HG03565 (cell line): ENCODE measurements around the gene ZNF629.

ENCODE experiments used
- ATAC-seq: cut with Tn5 transposase; IDR thresholded peaks from one replicate; pipeline ENCODE4 v1.9.1; 2021; ENCODE audit warnings: mild to moderate bottlenecking, moderate library complexity; ENCODE audit not compliant: unreplicated experiment

Gene ZNF629

GRCh38 chr16:30786115-30786935 lies 680 bp downstream of the ZNF629 start:
- no peak for ATAC-seq

- ATAC-seq, result no peak
These were observed 1.6 kb downstream of the ZNF629 start for GRCh38 chr16:30785126-30786106.

DNA sequence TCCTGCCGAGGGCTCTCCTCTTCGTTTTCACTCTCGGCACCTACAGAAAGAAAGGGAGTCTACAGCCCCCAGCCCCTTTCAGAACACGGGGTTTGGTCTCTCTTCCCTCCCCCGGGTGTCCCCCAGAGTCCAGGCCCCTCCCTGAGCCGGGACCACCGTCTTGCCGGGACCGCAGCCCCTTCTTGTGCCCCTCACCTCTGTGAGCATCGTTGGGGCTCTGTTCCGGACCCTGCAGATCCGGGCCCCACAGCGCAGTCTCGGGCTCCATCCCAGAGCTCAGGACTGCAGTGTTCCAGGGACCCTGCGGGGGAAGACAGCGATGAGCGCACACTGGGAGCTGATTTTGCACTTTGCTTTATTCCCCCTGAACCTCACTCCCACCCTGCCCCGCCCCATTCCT lies 2.8 kb downstream of the ZNF629 start:
- no peak for ATAC-seq

- no peak for ATAC-seq
These were observed 3.5 kb downstream of the ZNF629 start for GRCh38 chr16:30783280-30784109.

DNA sequence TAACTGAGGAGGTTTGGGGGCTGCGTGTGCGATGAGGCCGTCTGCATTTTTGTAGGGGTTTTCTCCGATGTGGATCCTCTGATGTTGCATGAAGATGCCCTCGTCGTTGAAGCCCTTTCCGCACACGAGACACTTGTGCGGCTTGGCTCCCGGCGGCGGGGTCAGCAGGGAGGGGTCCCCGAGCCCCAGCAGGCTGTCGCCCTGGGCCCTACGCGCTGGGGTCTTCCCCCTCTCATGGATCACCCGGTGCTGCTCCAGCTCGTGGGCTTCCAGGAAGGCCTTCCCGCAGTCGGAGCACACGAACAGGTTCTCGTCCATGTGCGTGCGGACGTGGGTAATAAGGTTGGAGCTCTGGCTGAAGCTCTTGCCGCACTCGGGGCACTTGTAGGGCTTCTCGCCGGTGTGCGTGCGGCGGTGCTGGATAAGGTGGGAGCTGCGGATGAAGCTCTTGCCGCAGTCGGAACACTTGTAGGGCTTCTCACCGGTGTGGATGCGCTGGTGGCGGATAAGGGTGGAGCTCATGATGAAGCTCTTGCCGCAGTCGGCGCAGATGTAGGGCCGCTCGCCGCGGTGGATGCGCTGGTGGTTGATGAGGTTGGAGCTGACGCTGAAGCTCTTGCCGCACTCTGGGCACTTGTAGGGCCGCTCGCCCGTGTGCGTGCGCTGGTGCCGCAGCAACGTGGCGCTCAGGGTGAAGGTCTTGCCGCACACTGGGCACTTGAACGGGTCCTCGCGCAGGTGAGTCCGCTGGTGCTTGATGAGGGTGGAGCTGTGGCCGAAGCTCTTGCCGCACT lies 4.3 kb downstream of the ZNF629 start:
- no peak for ATAC-seq

- ATAC-seq, result no peak
These were observed 6.5 kb downstream of the ZNF629 start for GRCh38 chr16:30780549-30780948.

GRCh38 chr16:30780021-30780420 lies 7.0 kb downstream of the ZNF629 start:
- no peak for ATAC-seq

DNA sequence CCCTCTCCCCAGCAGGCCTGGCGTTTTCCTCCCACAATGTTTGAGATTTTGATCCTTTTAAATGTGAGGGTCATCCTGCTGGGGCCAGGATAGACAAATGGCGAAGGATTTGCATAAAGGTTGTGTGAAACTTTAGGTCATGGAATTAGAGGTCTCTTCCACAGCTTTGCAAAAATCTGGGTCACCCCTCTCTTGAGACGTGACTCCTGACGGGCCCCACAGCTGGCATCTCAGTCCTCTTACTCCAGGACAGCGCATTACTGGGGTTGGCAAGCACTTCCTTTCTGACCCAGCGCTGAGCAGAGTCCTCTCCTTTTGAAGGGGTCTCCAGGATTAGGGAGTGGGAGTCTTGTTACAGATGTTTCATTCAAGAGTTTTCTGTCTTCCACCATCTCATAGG lies 7.4 kb downstream of the ZNF629 start:
- no peak for ATAC-seq

GRCh38 chr16:30778549-30779244 lies 8.3 kb downstream of the ZNF629 start:
- no peak for ATAC-seq

DNA sequence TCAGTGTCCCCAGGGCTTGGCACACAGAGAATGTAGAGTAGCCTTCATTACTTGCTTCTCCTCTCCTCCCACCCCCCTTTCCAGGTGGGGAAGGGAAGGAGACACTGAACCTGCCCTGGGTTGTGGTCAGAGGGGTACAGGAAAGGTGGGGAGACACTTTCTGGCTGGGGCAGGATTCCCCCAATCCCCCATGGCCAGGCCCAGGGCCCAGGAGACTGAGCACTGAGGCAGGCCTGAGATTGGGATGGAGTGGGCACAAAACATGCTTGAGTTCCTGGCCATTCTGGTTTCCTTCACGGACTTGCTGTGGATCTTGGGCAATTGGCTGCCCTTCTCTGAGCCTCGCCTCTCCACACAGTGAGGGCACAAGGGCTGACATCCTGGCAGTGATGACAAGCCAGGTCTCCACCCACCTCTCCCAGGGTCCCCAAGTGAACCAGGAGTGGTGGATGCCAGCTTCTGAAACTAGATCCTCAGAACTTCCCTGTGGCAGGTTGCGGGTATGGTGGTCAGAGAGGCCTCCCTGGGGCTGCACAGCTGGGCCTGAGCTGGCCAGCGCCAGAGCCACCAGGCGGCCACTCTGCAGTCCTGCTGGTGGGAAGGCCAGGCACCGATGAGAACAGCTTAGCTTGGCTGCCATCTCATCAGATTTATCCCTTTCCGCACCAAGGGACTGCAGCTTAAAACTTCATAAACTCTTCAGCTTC lies 9.3 kb downstream of the ZNF629 start:
- ATAC-seq, result no peak

DNA sequence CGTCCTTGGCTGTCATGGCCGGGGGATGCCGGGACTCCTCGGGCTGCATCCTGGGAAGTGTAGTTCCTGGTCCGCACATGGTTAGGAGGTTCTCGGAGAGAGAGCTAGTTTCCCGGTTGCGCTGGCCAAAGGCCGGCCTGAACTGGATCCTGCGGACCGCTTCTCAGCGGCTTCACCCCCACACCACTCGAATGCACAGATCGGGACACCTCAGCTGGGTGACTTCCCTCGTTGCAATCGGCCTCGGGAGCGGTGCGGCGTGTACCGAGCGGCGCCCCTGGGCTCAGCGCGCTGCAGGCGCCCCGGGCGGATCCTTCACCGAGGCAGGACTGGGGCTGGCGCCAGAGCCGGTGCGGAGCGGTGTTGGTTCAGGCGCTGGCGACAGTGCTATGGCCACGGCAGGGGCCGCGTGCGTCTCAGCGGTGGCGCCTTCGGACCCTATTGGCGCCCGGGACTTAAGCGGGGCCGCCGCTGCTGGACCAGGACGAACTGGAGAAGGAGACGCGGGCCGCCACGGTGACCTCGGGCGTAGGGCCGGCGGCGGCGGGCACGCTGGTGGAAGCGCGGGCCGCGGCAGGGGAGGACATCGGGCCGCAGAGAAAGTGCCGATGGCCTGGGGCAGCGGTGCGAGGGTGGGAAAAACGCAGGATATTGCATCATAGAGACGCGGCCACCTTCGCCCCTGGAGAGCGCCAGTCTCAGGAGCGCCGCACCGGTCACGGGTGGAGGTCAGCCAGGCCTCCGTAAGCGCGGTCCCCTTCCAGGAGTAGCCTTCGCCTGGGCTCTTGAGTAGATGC lies 11.4 kb downstream of the ZNF629 start:
- ATAC-seq, result no peak

DNA sequence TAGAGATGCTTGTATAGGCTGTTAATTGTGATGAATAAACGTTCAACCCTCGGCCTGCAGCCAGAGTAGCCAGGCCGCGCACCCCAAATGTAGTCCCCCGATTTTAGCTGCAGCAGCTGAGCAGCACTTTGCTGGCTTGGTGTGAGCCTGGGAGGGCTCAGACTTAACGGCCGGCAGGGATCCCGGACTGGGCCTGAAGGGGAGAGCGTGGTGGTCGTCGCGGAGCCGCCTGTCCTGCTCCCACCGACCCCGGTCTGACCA lies 11.9 kb downstream of the ZNF629 start:
- ATAC-seq, result no peak

DNA sequence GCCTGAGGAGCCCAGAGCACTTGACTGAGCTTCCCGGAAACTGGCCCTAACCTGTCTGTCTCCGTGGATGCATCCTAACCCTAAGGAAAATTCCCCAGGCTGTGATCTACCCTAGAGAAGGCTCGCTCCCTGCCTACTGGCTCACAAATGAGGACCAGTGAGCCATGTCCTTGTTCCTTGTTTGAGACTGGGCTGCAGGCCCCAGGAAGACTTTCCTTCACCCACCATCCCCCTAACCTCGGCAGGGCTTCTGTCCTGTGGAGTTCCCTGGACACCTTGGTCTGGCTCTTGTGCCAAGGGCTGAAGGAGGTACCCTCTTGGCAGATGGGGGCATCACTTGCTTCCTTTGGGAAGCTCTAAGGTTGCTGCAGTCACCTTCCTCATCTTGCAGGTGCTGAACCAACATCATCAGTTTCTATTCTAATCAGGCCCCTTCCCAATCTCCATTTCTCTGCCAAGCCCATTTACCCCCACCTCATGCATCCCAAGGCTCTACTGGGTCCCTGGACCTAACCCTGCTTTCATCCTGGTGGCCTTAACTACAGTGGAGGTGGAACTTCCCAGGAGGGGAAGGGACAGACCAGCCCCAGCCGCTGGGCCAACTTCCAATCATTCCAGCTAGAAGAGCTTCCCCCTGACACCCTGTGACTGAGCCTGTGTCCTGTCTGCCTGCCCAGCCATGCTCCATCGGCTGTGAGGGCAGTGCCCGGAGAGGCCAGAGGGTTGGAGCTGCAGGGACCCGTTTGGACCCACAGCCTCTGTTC lies 12.5 kb downstream of the ZNF629 start:
- no peak for ATAC-seq

GRCh38 chr16:30773826-30774225 lies 13.2 kb downstream of the ZNF629 start:
- no peak for ATAC-seq

- no peak for ATAC-seq
These were observed 15.3 kb downstream of the ZNF629 start for GRCh38 chr16:30771726-30772125.

DNA sequence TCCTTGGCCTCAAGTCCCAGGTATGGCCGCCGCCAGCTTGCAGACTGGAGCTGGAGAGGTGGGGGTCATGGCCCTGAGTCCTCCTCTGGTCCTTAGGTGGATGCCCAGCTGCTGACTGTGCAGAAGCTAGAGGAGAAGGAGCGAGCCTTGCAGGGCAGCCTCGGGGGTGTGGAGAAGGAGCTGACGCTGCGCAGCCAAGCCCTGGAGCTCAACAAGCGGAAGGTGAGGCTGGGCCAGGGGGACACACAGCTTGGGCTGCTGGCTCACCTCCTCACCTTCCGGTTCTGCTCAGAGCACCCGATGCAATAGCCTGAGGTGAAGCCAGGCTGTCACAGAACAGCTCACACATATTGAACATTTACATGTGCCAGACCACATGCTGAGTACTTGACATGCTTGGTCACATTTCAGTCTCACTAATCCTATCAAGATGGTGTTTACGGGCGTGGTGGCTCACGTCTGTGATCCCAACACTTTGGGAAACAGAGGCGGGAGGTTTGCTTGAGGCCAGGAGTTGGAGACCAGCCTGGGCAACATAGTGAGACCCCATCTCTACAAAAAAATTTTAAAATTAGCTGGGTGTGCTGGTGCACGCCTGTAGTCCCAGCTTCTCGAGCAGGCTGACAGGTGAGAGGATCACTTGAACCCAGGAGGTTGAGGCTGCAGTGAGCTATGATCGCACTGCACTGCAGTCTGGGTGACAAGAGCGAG lies 17.5 kb downstream of the ZNF629 start:
- no peak for ATAC-seq

DNA sequence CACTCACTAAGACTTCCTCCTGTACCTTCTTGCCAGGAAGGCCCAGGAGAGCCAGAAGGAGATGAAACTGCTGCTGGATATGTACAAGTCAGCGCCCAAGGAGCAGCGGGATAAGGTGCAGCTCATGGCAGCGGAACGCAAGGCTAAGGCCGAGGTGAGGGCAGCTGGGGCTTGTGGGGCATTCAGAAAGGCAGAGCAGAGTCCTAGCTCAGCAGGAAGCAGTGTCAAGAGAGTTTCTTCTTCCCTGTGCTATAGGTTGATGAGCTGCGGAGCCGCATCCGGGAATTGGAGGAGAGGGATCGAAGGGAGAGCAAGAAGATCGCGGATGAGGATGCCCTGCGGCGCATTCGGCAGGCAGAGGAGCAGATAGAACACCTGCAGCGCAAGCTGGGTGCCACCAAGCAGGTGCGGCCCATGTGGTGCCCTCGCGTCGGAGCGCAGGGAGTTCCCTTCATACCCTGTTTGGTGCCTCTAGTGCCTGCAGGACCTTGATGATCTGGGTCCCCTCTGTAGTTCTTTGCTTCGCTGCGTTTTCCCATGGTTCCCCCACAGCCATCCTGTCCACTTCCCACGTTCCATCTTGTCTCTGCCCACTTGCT lies 18.3 kb downstream of the ZNF629 start:
- ATAC-seq, result no peak
